Neural progenitor cell (in vitro differentiated cells): Measurements from ENCODE around the gene MAK.

Experiments
- EZH2 ChIP-seq: fragments of 200-600 bp; sonication (generic); IDR thresholded peaks from 2 replicates; pipeline ENCODE4 v1.6.1; 2017; ENCODE audit warnings: antibody characterized with exemption, mild to moderate bottlenecking, moderate library complexity
- EZH2phosphoT487 ChIP-seq: fragments of 200-600 bp; sonication (generic); IDR thresholded peaks from 2 replicates; pipeline ENCODE4 v1.6.1; 2017; ENCODE audit warnings: antibody characterized with exemption
- TF ChIP-seq, protein P1 (sequence below): fragments of 200-600 bp; sonication (generic); IDR thresholded peaks from 2 replicates; pipeline ENCODE4 v1.5.1; 2017; ENCODE audit warnings: antibody characterized with exemption, mild to moderate bottlenecking

DNA sequence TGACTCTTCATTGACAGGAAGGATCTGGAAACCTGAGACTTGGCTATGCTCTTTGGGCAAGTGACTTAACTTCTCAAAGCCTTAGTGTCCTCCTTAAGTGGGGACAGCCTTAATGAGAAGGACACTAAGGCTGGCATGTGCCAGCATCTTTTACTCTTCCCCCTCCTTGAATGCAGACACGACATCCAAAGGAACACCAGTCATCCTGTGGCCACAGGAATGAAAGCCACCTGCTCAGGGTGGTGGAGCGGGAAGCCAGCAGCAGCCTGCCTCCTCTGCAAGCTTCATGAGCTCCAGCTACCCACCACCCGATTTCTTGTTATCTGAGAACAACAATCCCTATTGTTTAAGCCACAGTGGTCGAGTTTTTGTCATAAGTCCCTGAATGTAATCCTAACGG lies 46.2 kb downstream of the MAK start:
- TF ChIP-seq EZH2, result no peak
- TF ChIP-seq, protein P1, sequence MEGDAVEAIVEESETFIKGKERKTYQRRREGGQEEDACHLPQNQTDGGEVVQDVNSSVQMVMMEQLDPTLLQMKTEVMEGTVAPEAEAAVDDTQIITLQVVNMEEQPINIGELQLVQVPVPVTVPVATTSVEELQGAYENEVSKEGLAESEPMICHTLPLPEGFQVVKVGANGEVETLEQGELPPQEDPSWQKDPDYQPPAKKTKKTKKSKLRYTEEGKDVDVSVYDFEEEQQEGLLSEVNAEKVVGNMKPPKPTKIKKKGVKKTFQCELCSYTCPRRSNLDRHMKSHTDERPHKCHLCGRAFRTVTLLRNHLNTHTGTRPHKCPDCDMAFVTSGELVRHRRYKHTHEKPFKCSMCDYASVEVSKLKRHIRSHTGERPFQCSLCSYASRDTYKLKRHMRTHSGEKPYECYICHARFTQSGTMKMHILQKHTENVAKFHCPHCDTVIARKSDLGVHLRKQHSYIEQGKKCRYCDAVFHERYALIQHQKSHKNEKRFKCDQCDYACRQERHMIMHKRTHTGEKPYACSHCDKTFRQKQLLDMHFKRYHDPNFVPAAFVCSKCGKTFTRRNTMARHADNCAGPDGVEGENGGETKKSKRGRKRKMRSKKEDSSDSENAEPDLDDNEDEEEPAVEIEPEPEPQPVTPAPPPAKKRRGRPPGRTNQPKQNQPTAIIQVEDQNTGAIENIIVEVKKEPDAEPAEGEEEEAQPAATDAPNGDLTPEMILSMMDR, result no peak
- no peak for TF ChIP-seq EZH2phosphoT487
